Stimulated activated CD4-positive, alpha-beta T cell treated with anti-CD3 and anti-CD28 coated beads, Interleukin-15, amount 100 ng/mL, for 24 hours (primary cell): ENCODE data around the gene GRIN3B.
"Not testable (repeated sequence)": the region's sequence is repeated elsewhere in the genome, so short reads cannot be mapped to it uniquely, and the experiment has no call there.

Experiments used
- DNase-seq: peaks from one replicate; pipeline ENCODE4 v3.0.0-alpha.2; 2020

The GRIN3B gene, protein sequence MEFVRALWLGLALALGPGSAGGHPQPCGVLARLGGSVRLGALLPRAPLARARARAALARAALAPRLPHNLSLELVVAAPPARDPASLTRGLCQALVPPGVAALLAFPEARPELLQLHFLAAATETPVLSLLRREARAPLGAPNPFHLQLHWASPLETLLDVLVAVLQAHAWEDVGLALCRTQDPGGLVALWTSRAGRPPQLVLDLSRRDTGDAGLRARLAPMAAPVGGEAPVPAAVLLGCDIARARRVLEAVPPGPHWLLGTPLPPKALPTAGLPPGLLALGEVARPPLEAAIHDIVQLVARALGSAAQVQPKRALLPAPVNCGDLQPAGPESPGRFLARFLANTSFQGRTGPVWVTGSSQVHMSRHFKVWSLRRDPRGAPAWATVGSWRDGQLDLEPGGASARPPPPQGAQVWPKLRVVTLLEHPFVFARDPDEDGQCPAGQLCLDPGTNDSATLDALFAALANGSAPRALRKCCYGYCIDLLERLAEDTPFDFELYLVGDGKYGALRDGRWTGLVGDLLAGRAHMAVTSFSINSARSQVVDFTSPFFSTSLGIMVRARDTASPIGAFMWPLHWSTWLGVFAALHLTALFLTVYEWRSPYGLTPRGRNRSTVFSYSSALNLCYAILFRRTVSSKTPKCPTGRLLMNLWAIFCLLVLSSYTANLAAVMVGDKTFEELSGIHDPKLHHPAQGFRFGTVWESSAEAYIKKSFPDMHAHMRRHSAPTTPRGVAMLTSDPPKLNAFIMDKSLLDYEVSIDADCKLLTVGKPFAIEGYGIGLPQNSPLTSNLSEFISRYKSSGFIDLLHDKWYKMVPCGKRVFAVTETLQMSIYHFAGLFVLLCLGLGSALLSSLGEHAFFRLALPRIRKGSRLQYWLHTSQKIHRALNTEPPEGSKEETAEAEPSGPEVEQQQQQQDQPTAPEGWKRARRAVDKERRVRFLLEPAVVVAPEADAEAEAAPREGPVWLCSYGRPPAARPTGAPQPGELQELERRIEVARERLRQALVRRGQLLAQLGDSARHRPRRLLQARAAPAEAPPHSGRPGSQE

DNA sequence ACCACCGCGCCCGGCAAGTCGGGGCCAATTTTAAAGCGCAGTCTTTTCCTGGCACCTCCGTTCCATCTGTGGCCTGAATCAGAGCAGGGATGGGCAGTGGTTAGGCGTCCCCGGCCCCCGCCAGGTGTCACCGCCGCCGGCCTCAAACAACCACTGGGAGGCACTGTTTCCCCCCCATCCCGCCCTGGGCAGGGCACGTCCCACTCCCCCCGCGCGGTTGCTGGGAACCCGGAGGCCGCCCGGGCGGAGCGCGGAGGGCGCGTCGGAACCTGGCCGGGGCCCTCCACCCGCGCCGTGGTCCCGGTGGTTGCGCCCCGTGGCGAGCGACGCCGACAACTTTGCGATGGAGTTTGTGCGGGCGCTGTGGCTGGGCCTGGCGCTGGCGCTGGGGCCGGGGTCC lies at the start of gene GRIN3B:
TSS of gene GRIN3B (plus strand) at position 325 of the 400 bp plus-strand sequence. CDS start at position 344, 19 bp downstream.
- DNase-seq = peak; percentile 83

- DNase-seq = no peak
These were observed 48.1 kb upstream of the GRIN3B start for GRCh38 chr19:952049-952679.

GRCh38 chr19:952680-953444 lies 47.4 kb upstream of the GRIN3B start:
- DNase-seq = no peak

DNA sequence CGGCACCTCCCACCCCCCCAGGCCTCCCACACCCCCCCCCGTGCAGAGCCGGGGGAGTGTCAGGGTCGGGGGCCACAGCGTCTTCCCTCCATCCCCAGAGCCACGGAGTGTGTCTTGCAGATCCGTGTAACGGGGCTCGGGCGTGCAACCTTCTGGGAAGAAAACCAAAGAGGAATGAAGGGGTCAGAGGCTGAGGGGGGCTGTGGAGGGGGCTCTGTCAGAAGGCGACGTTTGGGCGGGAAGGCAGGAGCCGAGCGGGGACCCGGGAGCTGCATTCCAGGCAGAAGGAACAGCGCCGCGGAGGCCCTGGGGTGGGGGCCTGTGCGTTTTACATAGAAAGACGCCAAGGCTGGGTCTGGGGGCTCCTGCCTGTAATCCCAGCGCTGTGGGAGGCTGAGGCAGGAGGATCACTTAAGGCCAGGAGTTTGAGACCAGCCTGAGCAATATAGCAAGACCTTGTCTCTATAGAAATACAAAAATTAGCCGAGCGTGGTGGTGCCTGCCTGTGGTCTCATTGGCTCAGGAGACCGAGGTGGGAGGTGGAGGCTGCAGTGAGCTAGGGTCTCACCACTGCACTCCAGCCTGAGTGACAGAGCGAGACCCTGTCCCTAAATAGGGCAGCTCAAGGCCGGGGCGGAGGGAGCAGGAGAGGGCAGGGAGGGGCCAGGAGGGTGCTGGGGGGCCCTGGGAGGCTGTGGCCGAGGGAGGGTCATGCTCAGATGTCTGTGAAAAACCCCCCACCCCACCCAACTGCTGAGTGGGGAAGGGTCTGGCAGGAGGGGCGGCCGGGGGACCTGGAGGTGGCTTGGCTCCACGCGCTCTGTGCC lies 46.6 kb upstream of the GRIN3B start:
- no peak for DNase-seq

DNA sequence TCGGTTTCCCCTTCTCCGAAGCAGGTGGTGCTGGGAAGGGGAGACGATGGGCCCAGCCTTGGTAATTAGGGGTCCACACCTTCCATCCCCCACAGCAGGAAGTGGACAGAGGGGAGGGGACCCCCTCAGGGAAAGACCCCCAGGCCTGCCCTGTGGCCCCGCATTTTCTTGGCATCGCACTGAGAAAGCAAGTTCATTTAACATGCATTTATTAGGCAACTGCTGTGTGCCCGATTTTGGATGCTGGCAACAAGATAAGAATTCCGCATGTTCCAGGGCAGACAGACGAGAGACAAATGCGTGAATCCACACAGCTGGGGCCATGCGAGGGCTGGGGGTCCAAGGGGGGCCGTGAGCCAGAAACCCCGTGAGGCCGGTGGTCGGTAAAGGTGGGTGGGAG lies 45.9 kb upstream of the GRIN3B start:
- DNase-seq = no peak

- DNase-seq = no peak
These were observed 45.3 kb upstream of the GRIN3B start for GRCh38 chr19:954672-955494.

DNA sequence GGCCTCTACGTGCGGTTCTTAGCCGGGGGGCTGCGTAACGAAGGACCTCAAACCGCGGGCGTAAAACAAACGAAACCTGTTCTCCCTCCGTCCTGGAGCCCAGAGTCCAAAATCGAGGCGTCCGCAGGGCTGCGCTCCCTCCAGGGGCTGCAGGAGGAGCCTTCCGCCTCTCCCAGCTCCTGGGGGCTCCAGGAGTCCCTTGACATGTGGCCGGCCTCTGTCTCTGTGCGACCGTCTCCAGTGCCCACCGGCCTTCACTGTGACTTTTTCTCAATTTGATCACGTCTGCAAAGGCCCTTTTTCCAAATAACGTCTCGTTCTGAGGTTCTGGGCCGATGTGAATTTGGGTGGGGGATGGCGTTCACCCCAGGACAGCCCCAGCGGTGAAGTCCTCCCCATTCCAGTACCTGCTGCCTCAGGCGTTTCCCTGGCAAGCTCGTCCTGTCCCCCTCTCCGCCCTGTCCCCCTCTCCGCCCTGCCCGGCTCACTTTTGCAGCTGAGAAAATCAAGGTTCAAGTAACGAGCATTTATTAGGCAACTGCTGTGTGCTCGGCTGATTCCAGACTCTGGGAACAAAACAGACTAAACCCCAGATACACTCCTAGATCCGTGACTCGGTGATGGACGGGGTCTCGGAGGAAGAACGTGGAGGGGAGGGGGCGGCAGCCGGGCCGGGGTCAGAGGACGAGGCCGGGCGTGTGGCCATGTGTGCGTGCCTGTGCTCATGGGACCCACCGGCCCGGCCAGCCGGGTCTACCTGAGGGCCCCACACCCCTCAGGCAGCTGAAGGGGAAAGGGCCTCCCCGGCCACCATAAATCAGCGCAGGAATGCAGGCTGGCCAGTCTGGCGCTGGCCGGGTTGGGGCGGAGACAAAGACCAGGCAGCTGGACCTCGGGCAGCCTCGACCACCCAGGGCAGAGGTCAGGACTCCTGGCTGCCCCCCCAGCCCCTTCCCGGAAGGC lies 44.1 kb upstream of the GRIN3B start:
- no peak for DNase-seq

DNA sequence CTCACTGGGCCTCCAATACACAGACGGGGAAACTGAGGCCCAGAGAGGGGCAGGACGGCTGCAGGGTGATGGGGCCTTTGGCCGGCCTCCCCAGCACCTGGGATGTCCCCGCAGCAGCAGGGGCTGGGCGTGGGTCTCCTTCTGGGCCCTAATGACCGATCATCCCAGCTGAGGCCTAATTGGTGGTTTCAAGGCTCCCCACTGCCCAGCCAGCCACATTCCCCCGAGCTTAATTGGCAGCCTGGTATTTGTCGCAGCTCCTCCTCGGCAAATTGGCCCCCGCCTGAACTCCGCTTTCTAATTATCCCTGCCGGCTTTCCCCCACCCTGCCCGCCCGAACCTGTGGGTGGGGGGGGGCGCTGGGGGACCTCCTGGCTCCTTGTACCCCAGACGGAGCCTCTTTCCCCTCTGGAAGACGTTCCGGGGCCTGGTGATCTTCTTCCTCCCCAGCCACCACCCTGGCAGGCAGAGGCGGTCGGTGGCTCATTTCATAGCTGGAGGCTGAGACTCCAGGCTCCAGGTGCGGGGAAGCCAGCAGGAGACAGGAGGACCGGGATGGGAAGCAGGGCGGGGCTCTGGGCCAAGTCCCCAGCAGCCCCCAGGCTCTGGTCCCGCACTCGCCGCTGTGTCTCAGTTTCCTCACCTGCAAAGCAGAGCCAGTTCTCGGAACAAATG lies 43.3 kb upstream of the GRIN3B start:
- no peak for DNase-seq

DNA sequence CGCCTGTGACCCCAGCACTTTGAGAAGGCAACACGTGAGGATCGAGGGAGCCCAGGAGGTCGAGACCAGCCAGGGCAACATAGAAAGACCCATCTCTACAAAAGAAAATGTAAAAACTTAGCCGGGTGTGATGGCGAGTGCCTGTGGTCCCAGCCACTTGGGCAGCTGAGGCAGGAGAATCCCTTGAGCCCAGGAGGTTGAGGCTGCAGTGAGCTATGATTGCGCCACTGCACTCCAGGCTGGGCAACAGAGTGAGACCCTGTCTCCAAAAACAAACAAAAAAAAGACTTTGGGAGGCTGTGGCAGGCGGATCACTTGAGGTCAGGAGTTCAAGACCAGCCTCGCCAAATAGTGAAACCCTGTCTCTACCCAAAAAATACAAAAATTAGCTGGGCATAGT lies 42.6 kb upstream of the GRIN3B start:
- DNase-seq = not testable (repeated sequence)

DNA sequence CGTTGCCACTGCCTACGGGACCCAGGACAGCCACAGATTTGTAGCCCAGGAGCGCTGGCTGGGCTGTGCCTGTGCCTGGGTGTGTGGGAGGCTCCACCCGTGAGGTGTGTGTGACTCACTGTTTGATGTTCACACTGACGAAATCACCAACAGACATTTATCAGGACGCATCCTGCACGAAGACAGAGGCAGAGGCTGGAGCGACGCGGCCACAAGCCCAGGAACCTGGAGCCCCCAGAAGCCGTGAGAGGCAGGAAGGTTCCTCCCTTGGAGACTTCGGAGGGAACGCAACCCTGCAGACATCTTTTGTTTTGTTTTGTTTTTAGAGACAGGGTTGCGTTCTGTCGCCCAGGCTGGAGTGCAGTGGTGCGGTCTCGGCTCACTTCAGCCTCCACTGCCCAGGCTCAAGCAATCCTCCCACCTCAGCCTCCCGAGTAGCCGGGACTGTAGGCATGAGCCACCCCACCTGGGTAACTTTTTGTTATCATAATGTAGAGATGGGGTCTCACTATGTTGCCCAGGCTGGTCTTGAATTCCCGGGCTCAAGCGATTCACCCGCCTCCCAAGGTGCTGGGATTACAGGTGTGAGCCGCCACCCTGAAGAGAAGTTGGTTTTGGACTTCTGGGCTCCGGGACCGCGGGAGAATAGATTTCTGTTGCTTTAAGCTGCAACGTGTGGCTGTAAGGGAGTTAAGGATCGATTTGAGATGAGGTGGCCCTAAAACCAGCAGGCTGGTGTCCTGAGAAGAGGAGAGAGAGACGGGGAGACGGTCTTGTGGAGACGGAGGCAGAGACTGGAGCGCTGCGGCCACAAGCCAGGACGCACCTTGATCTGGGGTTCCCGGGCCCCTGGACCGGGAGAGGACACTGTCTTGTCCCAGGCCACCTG lies 41.0 kb upstream of the GRIN3B start:
- peak; percentile 70 for DNase-seq

DNA sequence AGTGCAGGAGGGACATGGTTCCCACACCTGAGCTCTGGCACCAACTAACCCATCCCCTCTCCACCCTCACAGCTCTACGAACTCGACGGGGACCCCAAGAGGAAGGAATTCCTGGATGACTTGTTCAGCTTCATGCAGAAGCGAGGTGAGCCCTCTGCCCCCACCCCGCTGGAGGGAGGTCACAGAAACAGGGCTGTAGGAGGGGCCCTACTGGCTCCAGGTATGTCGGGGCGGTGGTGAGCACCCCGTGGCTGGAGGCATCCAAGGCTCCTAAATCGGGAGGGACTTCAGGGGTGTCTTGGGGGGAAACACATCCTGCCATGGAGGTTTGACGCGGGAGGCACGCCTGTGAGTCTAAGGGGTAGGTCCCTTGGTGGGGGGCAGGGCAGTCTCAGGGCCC lies 40.2 kb upstream of the GRIN3B start:
- DNase-seq = no peak

DNA sequence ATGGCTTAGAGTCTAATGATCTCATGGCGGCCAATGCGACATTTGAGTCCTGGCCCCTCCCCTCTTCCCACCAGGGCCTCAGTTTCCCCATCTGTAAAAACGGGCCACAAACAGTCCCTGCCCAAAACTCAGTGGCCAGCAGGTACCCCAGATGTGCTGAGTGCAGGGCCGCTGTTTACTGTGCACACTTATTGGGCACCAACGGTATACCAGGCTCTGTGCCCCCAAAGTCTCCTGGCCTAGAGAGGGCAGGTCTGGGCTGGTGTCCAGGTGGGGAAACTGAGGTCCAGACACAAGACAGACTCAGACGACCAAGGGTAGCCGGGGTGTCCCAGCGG lies 39.6 kb upstream of the GRIN3B start:
- DNase-seq = no peak

DNA sequence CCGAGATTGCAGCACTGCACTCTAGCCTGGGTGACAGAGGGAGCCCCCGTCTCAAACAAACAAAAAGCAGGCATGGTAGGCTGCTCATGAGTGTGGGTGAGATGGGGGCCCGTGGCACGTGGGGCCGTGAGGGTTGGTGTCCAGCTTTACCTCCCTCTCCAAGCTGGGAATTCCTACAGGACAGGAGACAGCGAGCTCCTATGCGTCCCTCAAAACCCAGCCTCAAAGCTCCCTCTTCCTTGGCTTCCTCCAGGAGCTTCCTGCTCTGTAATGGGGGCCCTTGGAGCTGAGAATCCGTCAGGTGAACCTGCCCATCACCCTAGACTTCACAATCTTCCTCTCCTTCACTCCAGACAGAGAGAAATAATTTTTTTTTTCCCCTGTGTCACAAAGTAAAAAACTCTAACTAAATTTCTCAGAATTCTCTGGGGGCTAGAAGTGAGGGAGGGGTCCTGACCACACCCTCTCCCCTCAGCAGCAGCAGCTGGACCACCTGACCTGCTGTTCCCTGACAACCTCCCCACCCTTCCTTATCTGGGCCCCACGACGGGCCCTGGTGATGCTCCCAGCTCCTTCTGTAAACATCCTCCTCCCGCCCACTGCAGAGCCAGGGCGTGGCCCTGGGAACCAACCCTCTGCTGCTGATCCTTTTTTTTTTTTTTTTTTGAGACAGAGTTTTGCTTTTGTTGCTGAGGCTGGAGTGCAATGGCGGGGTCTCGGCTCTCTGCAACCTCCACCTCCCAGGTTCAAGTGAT lies 38.2 kb upstream of the GRIN3B start:
- DNase-seq = no peak

DNA sequence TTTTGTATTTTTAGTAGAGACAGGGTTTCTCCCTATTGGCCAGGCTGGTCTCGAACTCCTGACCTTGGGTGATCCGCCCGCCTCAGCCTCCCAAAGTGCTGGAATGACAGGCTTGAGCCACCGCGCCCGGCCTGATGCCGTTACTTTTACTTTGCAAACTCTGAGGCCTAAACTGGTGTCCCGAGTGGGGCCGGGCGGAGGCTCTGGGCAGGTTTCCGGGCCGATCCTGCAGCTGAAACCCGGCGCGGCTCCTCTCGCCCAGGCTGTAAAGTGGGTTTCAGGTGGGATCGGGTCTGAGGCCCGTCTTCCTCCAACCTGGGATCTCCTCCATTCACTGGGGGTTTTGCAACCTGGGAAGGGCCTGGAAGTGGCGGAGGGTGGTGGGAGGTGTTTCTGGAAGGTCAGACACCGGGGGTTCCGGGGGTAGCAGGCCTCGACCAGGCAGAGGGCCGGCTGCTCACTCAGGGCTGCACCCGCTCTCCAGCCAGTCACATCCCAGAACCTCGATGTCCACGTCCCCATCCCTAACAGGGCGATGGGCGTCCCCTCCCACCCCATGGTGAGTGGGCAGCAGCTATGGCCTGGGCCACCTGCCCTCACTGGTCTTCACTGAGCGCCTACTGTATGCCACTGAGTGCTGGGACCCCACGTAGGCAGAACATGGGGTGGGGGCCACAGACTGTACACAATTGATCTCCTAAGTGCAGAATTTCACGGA lies 37.4 kb upstream of the GRIN3B start:
- DNase-seq = no peak

DNA sequence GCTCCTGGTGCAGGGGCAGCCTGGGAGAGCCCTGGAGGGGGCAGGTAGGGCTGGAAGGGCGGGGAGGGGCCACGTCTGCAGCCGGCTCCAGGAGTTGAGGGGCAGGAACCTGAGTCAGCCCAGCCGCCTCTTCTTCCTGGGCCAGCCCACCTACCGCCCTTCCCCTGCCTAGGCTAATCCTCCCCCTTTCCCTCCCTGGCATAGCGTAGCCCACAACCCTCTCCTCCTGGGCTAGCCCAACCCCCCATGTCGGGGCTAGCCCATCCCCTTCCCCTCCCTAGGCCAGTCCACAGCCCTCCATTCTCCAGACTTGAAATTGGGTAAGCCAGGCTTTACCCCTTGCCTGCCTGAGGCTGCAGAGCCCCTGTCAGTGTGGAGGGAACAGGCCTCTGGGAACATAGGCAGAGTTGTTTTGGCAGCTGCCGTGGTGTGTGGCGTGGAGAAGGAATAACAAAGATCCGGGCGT lies 36.7 kb upstream of the GRIN3B start:
- DNase-seq = no peak

GRCh38 chr19:964116-964520 lies 36.1 kb upstream of the GRIN3B start:
- DNase-seq = no peak
